H9 (cell line): ENCODE data around the gene GPHA2. TPM values are rescaled to one million over a fixed set of nuclear protein-coding genes. Genes with fewer than 3 reads are reported as not detected.

ENCODE experiments used
- DNase-seq: peaks from one replicate; pipeline ENCODE4 v3.0.0-alpha.2; 2017
- H2AFZ ChIP-seq: one replicate; pipeline ENCODE4 v1.6.1; 2013; ENCODE audit warnings: mild to moderate bottlenecking, low read length, control low read depth, moderate library complexity
- H2AK5ac ChIP-seq: 2 replicates; pipeline ENCODE4 v1.6.1; 2013; ENCODE audit warnings: low read length, control low read depth, mixed read lengths; ENCODE audit not compliant: insufficient read length
- H2BK120ac ChIP-seq: one replicate; pipeline ENCODE4 v1.6.1; 2013; ENCODE audit warnings: low read depth, mild to moderate bottlenecking, low read length, control low read depth, inconsistent platforms; ENCODE audit not compliant: poor library complexity, severe bottlenecking
- H2BK12ac ChIP-seq: 2 replicates; pipeline ENCODE4 v1.6.1; 2013; ENCODE audit warnings: low read length, control low read depth, mixed read lengths, low read depth; ENCODE audit not compliant: insufficient read length
- H2BK15ac ChIP-seq: 2 replicates; pipeline ENCODE4 v1.6.1; 2013; ENCODE audit warnings: low read depth, low read length, control low read depth
- H2BK20ac ChIP-seq: one replicate; pipeline ENCODE4 v1.6.1; 2013; ENCODE audit warnings: low read depth, mild to moderate bottlenecking, low read length, control low read depth, inconsistent platforms; ENCODE audit not compliant: poor library complexity, severe bottlenecking
- H2BK5ac ChIP-seq: 2 replicates; pipeline ENCODE4 v1.6.1; 2013; ENCODE audit warnings: low read length, control low read depth, mixed read lengths; ENCODE audit not compliant: insufficient read length
- H3K14ac ChIP-seq: 2 replicates; pipeline ENCODE4 v1.6.1; 2013; ENCODE audit warnings: low read length, control low read depth; ENCODE audit not compliant: insufficient read depth
- H3K18ac ChIP-seq: 2 replicates; pipeline ENCODE4 v1.6.1; 2013; ENCODE audit warnings: low read depth, mild to moderate bottlenecking, mixed read lengths, low read length, control low read depth; ENCODE audit not compliant: insufficient read length
- H3K23ac ChIP-seq: 2 replicates; pipeline ENCODE4 v1.6.1; 2013; ENCODE audit warnings: low read length, control low read depth, mixed read lengths, low read depth; ENCODE audit not compliant: insufficient read length
- H3K23me2 ChIP-seq: 2 replicates; pipeline ENCODE4 v1.6.1; 2013; ENCODE audit warnings: low read depth, mild to moderate bottlenecking, mixed read lengths, low read length, control low read depth; ENCODE audit not compliant: insufficient read length, poor library complexity, severe bottlenecking
- H3K27ac ChIP-seq: 2 replicates; pipeline ENCODE4 v1.5.1; 2013; ENCODE audit warnings: low read length, control low read depth, mixed read lengths, low read depth; ENCODE audit not compliant: insufficient read length
- H3K27me3 ChIP-seq: 2 replicates; pipeline ENCODE4 v1.6.1; 2013; ENCODE audit warnings: low read length, control low read depth, inconsistent platforms; ENCODE audit not compliant: insufficient read depth
- H3K4ac ChIP-seq: 2 replicates; pipeline ENCODE4 v1.6.1; 2013; ENCODE audit warnings: low read depth, mild to moderate bottlenecking, control low read depth, inconsistent platforms, low read length, moderate library complexity
- H3K4me1 ChIP-seq: 2 replicates; pipeline ENCODE4 v1.6.1; 2013; ENCODE audit warnings: low read length, control low read depth, inconsistent platforms; ENCODE audit not compliant: insufficient read depth
- H3K4me2 ChIP-seq: 2 replicates; pipeline ENCODE4 v1.6.1; 2013; ENCODE audit warnings: low read length, control low read depth, mixed read lengths; ENCODE audit not compliant: insufficient read length, insufficient read depth
- H3K56ac ChIP-seq: 2 replicates; pipeline ENCODE4 v1.6.1; 2013; ENCODE audit warnings: low read depth, mild to moderate bottlenecking, mixed read lengths, low read length, control low read depth; ENCODE audit not compliant: insufficient read length
- H3K79me1 ChIP-seq: 2 replicates; pipeline ENCODE4 v1.6.1; 2013; ENCODE audit warnings: low read depth, mild to moderate bottlenecking, moderate library complexity, low read length, control low read depth, inconsistent platforms; ENCODE audit not compliant: insufficient read depth, poor library complexity, severe bottlenecking
- H3K79me2 ChIP-seq: 2 replicates; pipeline ENCODE4 v1.6.1; 2013; ENCODE audit warnings: low read length, control low read depth, inconsistent platforms; ENCODE audit not compliant: insufficient read depth
- H3K9ac ChIP-seq: 2 replicates; pipeline ENCODE4 v1.6.1; 2013; ENCODE audit warnings: low read length, control low read depth, mixed read lengths; ENCODE audit not compliant: insufficient read length; ENCODE audit errors: extremely low read depth
- H3K9me3 ChIP-seq: one replicate; pipeline ENCODE4 v1.6.1; 2013; ENCODE audit warnings: low read depth, low read length, inconsistent platforms; ENCODE audit not compliant: control insufficient read depth
- H3T11ph ChIP-seq: one replicate; pipeline ENCODE4 v1.6.1; 2013; ENCODE audit warnings: mild to moderate bottlenecking, low read length, control low read depth, inconsistent platforms
- H4K20me1 ChIP-seq: one replicate; pipeline ENCODE4 v1.6.1; 2013; ENCODE audit not compliant: control insufficient read depth, insufficient read length, insufficient read depth
- H4K5ac ChIP-seq: 2 replicates; pipeline ENCODE4 v1.6.1; 2013; ENCODE audit warnings: low read depth, mild to moderate bottlenecking, mixed read lengths, low read length, control low read depth; ENCODE audit not compliant: insufficient read length
- H4K8ac ChIP-seq: replicated peaks from 2 replicates; pipeline ENCODE4 v1.6.1; 2013; ENCODE audit warnings: low read length, control low read depth, mixed read lengths, low read depth; ENCODE audit not compliant: insufficient read length
- H4K91ac ChIP-seq: 2 replicates; pipeline ENCODE4 v1.6.1; 2013; ENCODE audit warnings: low read depth, mild to moderate bottlenecking, moderate library complexity, mixed read lengths, low read length, control low read depth; ENCODE audit not compliant: insufficient read length
- H3K27ac Mint-ChIP-seq, 3 experiments: 2 replicates in 2 of 3; 3 replicates in 1 of 3; pipeline ENCODE4 v1.8.0; 2020 to 2021; ENCODE audit warnings: mixed read lengths in 3 of 3, mild to moderate bottlenecking in 1 of 3, moderate library complexity in 1 of 3
- H3K27me3 Mint-ChIP-seq: 2 replicates; pipeline ENCODE4 v1.8.0; 2021; ENCODE audit warnings: low read depth, mild to moderate bottlenecking, moderate library complexity, mixed read lengths
- H3K36me3 Mint-ChIP-seq, 3 experiments: 2 replicates in 2 of 3; 3 replicates in 1 of 3; pipeline ENCODE4 v1.8.0; 2020 to 2021; ENCODE audit warnings: low read depth in 3 of 3, mixed read lengths in 3 of 3; ENCODE audit not compliant: insufficient read depth in 1 of 3
- H3K4me1 Mint-ChIP-seq, 2 experiments: 2 replicates each; pipeline ENCODE4 v1.8.0; 2020; ENCODE audit warnings: mixed read lengths in 2 of 2
- H3K4me3 Mint-ChIP-seq, 2 experiments: 2 replicates in 1 of 2; 3 replicates in 1 of 2; pipeline ENCODE4 v1.8.0; 2020 to 2021; ENCODE audit warnings: mild to moderate bottlenecking in 2 of 2, mixed read lengths in 2 of 2, moderate library complexity in 1 of 2
- H3K9me3 Mint-ChIP-seq, 2 experiments: 2 replicates in 1 of 2; 3 replicates in 1 of 2; pipeline ENCODE4 v1.8.0; 2020; ENCODE audit warnings: mild to moderate bottlenecking in 2 of 2, mixed read lengths in 2 of 2, moderate library complexity in 1 of 2
- WGBS: extraction: QIAGEN DNeasy Blood & Tissue Kit; methylation state at CpG from one replicate; pipeline ENCODE4 v1.1.7; 2013; ENCODE audit warnings: missing lambda C conversion rate, low lambda C conversion rate, mixed read lengths; ENCODE audit not compliant: insufficient read length; ENCODE audit errors: extremely low coverage; 5-methylcytosine and 5-hydroxymethylcytosine counted together
- total RNA-seq: library from RNA; stranded (reverse); gene quantifications from 2 replicates; pipeline ENCODE4 v1.2.1, GENCODE V29; 2021
- TF ChIP-seq, protein P1 (sequence below): fragments of 200-600 bp; sonication (generic); conservative IDR thresholded peaks from 3 replicates; pipeline ENCODE4 v1.8.0; 2021; ENCODE audit warnings: antibody characterized with exemption, mild to moderate bottlenecking

The GPHA2 gene
- total RNA-seq, 1 experiment from 2014 or later: 2.1 TPM

DNA sequence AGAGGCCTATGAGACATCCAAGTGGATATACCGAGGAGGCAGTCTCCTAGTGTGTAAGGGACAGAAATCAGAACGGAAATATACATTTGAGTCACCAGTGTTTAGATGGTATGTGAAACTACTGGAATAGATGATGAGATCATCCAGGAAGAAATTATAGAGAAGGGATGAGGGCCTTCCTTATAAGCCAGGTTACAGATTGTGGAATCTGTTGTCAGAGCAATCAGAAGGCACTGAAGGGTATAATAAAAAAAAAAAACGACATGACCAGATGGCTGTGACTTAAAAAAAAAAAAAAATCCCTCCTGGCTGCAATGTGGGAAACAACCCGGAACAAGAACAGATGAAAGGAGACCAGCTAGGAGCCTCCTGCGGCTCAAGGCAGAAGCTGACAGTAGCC, 33.5 kb upstream of the GPHA2 start:
- H3K79me2 ChIP-seq: no peaks in the 10 kb centered on the region
- no peak overlapping the region for H2BK5ac ChIP-seq
- no peak overlapping the region for H3K9ac ChIP-seq
- Mint-ChIP-seq H3K27ac (no peak overlapping the region; a peak in 1 of 7 replicates), H3K4me1 (no peaks in the 10 kb centered on the region), H3K27me3 (peaks cover 7% of the 10 kb centered on the region), H3K9me3 (peaks cover 0 to 3% of the 10 kb centered on the region in 2 experiments; a peak in 1 of 5 replicates), H3K36me3 (no peaks in the 10 kb centered on the region), H3K4me3 (no peak overlapping the region)
- no peak overlapping the region for H3T11ph ChIP-seq
- no peak overlapping the region for H2BK120ac ChIP-seq
- H3K14ac ChIP-seq: no peak overlapping the region
- H3K27ac ChIP-seq: no peak overlapping the region
- no peaks in the 10 kb centered on the region for H4K20me1 ChIP-seq
- H3K4ac ChIP-seq: no peak overlapping the region
- H3K79me1 ChIP-seq: no peaks in the 10 kb centered on the region
- WGBS: no CpG with 5 or more reads among the region's 5 CpGs
- no peaks in the 10 kb centered on the region for H3K23me2 ChIP-seq
- H3K56ac ChIP-seq: no peak overlapping the region
- H4K5ac ChIP-seq: no peak overlapping the region
- no peak overlapping the region for H2BK15ac ChIP-seq
- no peak for DNase-seq
- H4K8ac ChIP-seq: no peak overlapping the region
- no peak overlapping the region for H2BK12ac ChIP-seq
- no peak overlapping the region for H3K23ac ChIP-seq
- no peak overlapping the region for H3K4me2 ChIP-seq
- H3K27me3 ChIP-seq: no peaks in the 10 kb centered on the region
- H3K4me1 ChIP-seq: no peaks in the 10 kb centered on the region
- no peak overlapping the region for H3K18ac ChIP-seq
- no peak overlapping the region for H2AFZ ChIP-seq
- no peak overlapping the region for H2BK20ac ChIP-seq
- H3K9me3 ChIP-seq: no peaks in the 10 kb centered on the region
- no peak overlapping the region for H2AK5ac ChIP-seq
- no peak overlapping the region for H4K91ac ChIP-seq
- TF ChIP-seq, protein P1, sequence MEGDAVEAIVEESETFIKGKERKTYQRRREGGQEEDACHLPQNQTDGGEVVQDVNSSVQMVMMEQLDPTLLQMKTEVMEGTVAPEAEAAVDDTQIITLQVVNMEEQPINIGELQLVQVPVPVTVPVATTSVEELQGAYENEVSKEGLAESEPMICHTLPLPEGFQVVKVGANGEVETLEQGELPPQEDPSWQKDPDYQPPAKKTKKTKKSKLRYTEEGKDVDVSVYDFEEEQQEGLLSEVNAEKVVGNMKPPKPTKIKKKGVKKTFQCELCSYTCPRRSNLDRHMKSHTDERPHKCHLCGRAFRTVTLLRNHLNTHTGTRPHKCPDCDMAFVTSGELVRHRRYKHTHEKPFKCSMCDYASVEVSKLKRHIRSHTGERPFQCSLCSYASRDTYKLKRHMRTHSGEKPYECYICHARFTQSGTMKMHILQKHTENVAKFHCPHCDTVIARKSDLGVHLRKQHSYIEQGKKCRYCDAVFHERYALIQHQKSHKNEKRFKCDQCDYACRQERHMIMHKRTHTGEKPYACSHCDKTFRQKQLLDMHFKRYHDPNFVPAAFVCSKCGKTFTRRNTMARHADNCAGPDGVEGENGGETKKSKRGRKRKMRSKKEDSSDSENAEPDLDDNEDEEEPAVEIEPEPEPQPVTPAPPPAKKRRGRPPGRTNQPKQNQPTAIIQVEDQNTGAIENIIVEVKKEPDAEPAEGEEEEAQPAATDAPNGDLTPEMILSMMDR: no peak
